HG03565 (cell line): ENCODE results near the gene ZNF423.

Experiments
- ATAC-seq: cut with Tn5 transposase; IDR thresholded peaks from one replicate; pipeline ENCODE4 v1.9.1; 2021; ENCODE audit warnings: mild to moderate bottlenecking, moderate library complexity; ENCODE audit not compliant: unreplicated experiment

The ZNF423 gene

GRCh38 chr16:49849037-49849753 lies 6.7 kb downstream of the ZNF423 start:
- ATAC-seq: no peak

GRCh38 chr16:49848530-49848929 lies 7.4 kb downstream of the ZNF423 start:
- no peak for ATAC-seq

- ATAC-seq: no peak
Observed at GRCh38 chr16:49846800-49847199, 9.1 kb downstream of the ZNF423 start.

- no peak for ATAC-seq
Observed at GRCh38 chr16:49844359-49844758, 11.6 kb downstream of the ZNF423 start.

- no peak for ATAC-seq
Observed at GRCh38 chr16:49843758-49844157, 12.2 kb downstream of the ZNF423 start.

GRCh38 chr16:49842972-49843371 lies 12.9 kb downstream of the ZNF423 start:
- no peak for ATAC-seq

GRCh38 chr16:49839017-49839825 lies 16.7 kb downstream of the ZNF423 start:
- ATAC-seq: no peak

- ATAC-seq: no peak
Observed at GRCh38 chr16:49838441-49839016, 17.4 kb downstream of the ZNF423 start.

- no peak for ATAC-seq
Observed at GRCh38 chr16:49837688-49838410, 18.1 kb downstream of the ZNF423 start.

- no peak for ATAC-seq
Observed at GRCh38 chr16:49836668-49837067, 19.2 kb downstream of the ZNF423 start.

GRCh38 chr16:49836218-49836617 lies 19.7 kb downstream of the ZNF423 start:
- no peak for ATAC-seq

GRCh38 chr16:49835161-49835777 lies 20.6 kb downstream of the ZNF423 start:
- no peak for ATAC-seq

- ATAC-seq: no peak
Observed at GRCh38 chr16:49834531-49835151, 21.3 kb downstream of the ZNF423 start.

GRCh38 chr16:49833796-49834530 lies 21.9 kb downstream of the ZNF423 start:
- ATAC-seq: no peak

GRCh38 chr16:49833085-49833484 lies 22.8 kb downstream of the ZNF423 start:
- no peak for ATAC-seq

GRCh38 chr16:49832177-49832576 lies 23.7 kb downstream of the ZNF423 start:
- no peak for ATAC-seq

- no peak for ATAC-seq
Observed at GRCh38 chr16:49830873-49831272, 25.0 kb downstream of the ZNF423 start.

- ATAC-seq: no peak
Observed at GRCh38 chr16:49828533-49829267, 27.2 kb downstream of the ZNF423 start.

GRCh38 chr16:49827805-49828438 lies 28.0 kb downstream of the ZNF423 start:
- no peak for ATAC-seq
